ENCODE measurements around the gene UNC13B.
"Not testable (repeated sequence)": the region's sequence is repeated elsewhere in the genome, so short reads cannot be mapped to it uniquely, and the experiment has no call there.

UNC13B gene

GRCh38 chr9:35164711-35165110, 2.9 kb downstream of the UNC13B start:
- DNase-seq, result no peak

GRCh38 chr9:35167429-35167828, 5.6 kb downstream of the UNC13B start:
- not testable (repeated sequence) for DNase-seq

- DNase-seq, result no peak
These were observed 7.2 kb downstream of the UNC13B start for GRCh38 chr9:35168963-35169362.

GRCh38 chr9:35172878-35173277, 11.1 kb downstream of the UNC13B start:
- no peak for DNase-seq

GRCh38 chr9:35177520-35177919, 15.7 kb downstream of the UNC13B start:
- no peak for DNase-seq

GRCh38 chr9:35179347-35180280, 17.8 kb downstream of the UNC13B start:
- DNase-seq, result no peak

GRCh38 chr9:35180801-35181200, 19.0 kb downstream of the UNC13B start:
- no peak for DNase-seq

- not testable (repeated sequence) for DNase-seq
These were observed 20.6 kb downstream of the UNC13B start for GRCh38 chr9:35182401-35182800.

- DNase-seq, result not testable (repeated sequence)
These were observed 21.4 kb downstream of the UNC13B start for GRCh38 chr9:35182996-35183754.

- DNase-seq, result not testable (repeated sequence)
These were observed 22.1 kb downstream of the UNC13B start for GRCh38 chr9:35183755-35184480.

GRCh38 chr9:35186524-35186923, 24.7 kb downstream of the UNC13B start:
- no peak for DNase-seq

- no peak for DNase-seq
These were observed 28.4 kb downstream of the UNC13B start for GRCh38 chr9:35190203-35190602.

GRCh38 chr9:35191105-35191504, 29.3 kb downstream of the UNC13B start:
- DNase-seq, result no peak

- DNase-seq, result no peak
These were observed 32.0 kb downstream of the UNC13B start for GRCh38 chr9:35193762-35194161.

GRCh38 chr9:35195683-35196082, 33.9 kb downstream of the UNC13B start:
- DNase-seq, result no peak

GRCh38 chr9:35198191-35198590, 36.4 kb downstream of the UNC13B start:
- no peak for DNase-seq

- DNase-seq, result no peak
These were observed 41.7 kb downstream of the UNC13B start for GRCh38 chr9:35203528-35203927.

GRCh38 chr9:35205340-35205739, 43.5 kb downstream of the UNC13B start:
- no peak for DNase-seq

- no peak for DNase-seq
These were observed 50.0 kb downstream of the UNC13B start for GRCh38 chr9:35211854-35212253.

- no peak for DNase-seq
These were observed 59.0 kb downstream of the UNC13B start for GRCh38 chr9:35220659-35221338.

GRCh38 chr9:35225677-35226076, 63.9 kb downstream of the UNC13B start:
- no peak for DNase-seq

GRCh38 chr9:35226651-35227050, 64.8 kb downstream of the UNC13B start:
- DNase-seq, result no peak

GRCh38 chr9:35227284-35227683, 65.5 kb downstream of the UNC13B start:
- DNase-seq, result no peak
